GM18858 (cell line): ENCODE results near the gene ELK4.

Experiments
- ATAC-seq: cut with Tn5 transposase; IDR thresholded peaks from one replicate; pipeline ENCODE4 v1.9.1; 2021; ENCODE audit not compliant: unreplicated experiment

The ELK4 gene

DNA sequence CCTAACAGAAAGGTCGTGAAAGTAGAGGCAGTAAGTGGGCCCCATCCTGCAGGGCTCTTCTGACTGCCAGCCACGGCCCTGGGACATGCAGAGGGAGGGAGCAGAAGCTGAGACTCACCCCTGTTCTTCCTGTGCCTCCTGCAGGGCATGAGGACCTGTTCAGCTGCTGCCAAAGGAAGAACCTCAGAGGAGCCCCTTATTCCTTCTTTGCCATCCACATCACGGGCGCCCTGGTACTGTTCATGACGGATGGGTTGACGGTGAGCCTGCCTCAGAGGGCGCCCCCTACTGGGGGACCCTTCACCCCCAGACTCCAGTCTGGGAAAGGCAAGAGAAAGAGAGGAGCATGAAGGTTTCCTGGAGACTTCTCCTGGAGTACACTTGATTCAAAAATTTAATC lies 47.1 kb downstream of the ELK4 start:
- ATAC-seq: no peak

- no peak for ATAC-seq
These were observed 48.2 kb downstream of the ELK4 start for GRCh38 chr1:205583461-205584130.

DNA sequence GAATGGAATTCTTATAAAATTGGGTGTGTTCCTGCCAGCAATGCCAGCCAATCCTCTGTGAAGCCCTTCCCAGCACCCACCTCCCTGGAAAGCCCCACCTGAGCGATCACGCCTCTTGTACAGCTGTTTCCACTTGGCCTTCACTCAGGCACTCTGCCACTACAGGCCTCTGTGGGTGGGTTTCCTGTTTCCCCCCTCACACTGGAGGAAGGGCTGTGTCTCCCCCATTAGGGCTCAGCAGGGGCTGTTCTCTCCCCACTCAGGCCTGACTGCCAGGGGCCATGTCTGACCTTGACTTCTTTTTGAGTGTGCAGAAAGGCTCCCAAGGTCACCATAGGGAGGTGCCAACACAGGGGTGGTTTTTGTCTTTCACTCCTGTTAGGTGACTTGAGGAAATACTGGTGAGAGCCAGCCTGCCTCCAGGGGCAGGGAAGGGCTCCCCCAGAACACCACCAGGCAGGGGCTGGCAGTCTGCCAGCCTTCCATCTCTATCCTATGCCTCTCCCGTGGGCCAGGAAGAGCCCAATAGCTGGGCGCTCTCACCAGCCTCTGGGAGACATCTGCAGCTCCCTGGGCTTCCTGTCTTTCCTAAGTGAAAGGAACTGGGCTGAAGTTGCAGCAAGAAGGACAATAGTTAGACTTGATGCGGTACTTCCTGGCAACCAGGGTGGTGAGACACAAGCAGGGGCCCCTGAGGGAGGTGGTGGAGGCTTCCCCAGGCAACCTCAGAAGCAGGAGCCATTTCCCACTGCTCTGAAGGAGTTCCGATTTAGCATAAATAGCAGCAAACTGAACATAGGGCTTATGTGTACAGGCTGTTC lies 49.1 kb downstream of the ELK4 start:
- no peak for ATAC-seq

DNA sequence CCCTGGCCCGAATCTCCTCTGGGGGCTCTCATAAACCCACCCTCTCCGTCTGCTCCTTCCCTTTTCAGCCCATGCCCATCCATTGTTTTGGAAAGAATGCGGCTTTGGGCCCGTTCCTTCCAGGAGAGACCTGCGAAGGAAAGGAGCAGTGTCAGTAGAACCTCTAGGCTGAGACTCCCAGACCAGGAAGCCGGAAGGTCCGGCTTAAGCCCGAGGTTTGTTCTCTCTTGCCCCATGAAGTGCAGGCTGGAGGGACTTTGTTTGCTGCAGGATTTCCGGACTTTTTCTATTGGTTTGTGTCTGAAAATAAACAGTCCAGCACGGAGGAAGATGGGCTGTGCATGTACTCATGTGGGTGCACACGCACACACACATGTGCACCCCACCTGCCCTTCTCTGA lies 49.8 kb downstream of the ELK4 start:
- ATAC-seq: no peak

GRCh38 chr1:205581321-205581980 lies 50.4 kb downstream of the ELK4 start:
- no peak for ATAC-seq

DNA sequence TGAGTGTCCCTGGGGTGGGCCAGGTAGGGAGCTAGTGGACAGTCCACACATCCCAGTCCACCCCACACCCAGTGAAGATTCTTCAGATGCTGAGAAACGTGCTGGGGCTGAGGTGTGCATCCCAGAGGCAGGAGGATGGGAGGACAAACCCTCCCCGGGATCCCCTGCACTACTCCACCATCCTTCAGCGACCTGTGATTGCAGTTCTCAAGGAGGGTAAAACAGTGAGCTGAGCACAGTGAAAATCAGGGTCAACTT lies 51.0 kb downstream of the ELK4 start:
- no peak for ATAC-seq

GRCh38 chr1:205580140-205580922 lies 51.5 kb downstream of the ELK4 start:
- no peak for ATAC-seq

DNA sequence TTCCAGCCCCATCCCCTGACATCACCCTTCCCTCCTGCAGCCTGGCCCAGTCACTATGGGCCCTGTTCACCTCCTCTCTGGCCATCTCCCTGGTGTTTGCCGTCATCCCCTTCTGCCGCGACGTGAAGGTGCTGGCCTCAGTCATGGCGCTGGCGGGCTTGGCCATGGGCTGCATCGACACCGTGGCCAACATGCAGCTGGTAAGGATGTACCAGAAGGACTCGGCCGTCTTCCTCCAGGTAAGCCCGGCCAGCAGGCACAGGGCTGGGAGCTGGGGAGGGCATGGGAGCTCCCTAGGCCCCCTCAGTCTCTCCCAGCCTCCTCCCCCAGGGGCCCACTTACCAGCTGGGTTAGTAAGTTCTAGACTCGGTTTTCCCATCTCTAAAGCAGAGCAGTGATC lies 52.1 kb downstream of the ELK4 start:
- ATAC-seq: no peak

DNA sequence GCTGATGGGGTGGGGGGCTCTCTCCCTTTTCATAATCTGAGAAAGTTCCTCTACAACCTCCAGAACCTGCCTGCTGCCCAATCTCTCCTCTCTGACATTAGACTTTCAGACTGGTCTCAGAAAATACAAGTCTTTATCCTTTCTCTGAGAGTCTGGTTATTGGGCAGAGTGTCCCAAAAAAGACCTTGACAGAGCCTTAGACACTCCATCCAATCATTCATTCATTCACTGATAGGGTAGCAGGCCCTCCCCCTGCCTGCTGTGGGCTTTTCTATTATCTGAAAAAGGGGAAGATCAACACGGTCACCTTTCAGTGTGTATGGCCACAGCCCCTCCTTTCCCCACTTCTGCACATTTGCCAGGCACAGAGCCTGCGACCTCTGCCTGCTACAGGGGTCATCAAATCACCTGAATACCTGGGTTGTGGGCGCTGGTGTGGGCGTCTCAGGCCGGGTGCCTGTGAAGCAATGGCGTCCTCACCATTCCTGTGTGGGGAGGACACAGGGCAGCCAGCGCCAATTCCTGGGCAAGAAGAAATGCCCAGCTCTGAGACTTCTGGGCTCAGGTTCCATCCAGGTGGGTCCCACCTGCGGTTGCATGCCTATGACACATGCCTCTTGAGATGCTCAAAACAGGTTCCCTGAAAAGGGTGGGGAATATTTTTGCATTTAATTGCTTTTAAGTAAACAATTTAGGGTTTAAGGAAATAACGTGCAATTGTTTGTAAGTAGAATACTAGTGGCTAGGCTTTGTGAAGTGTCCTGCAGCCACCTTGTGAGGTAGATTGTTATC lies 52.8 kb downstream of the ELK4 start:
- no peak for ATAC-seq

DNA sequence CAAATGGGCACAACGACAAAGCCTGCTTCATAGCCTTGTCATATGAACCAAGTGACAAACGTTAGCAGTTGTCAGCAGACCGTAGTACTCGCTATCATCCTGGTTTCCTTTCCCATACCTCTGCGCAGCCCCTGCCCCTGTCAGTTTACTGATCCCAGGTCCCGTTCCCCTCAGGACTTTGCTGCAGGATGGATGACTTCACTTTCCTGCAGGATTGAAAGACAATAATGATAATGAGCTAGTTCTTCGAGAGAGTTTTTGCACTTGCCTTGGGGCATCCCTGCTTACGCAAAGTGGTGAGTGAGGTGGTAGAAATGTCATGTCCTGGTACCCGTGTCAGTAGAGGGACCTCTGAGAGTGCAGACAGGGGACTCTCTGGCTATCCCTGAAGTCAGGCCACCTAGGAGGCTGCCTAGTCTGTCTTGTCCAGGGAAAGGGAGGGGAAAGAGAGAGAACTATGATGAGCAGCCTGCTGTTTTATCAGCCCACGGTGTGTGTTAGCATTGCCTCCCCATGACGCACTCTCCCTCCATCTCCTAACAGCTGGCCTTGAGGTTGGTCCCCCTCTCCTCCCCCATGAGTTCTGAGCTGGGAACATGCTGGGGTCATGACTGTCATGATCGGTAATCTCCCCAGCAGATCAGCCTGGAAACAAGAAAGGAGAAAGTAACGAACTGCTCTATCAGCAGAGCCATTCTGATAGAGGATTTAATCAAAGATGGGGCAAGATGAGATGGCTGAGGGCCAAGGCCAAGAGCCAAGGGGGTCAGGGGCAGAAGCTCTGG lies 53.7 kb downstream of the ELK4 start:
- no peak for ATAC-seq

DNA sequence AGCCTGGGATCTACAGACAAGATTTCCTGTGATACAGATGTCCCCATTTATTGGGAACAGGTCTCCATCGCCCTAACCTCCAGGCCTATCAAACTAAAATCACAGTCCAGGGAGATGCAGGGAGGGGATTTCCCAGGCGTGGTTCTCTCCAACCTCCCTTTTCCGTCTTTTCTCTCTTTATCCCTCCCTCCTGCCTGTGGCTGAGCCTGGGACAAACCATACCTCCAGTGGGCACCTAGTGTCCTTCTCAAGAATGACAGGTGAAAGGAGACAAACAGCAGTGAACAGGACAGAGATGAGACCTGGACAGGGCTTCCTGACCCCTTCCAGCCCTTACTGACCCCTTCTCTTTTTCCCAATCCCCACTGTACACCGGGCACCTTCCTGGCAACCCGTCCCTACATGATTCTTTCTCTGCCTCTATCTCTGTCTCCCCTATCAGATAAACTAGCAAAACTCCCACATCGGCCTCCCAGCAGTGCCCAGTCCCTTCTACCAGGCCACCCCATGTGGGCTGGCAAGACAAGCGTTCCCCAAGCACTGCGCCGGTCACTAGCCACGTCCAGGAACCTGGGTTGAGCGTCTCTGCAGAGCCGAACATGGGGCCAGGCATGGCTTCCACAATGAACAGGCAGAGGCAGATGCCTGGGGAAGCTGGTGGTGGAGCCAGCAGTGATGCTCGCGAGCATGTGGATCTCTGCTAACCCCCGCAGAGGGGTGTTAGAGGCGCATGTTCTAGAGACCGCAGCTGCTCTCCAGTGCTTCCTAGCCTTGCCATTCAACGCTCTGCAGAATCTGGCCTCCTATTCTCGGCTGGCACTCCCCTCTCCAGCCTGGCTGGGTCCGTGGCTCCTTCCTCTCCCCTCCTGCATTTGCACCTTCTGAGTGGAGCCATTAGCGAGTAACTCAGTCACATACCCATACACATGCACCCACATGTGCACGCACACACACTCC lies 54.7 kb downstream of the ELK4 start:
- no peak for ATAC-seq

DNA sequence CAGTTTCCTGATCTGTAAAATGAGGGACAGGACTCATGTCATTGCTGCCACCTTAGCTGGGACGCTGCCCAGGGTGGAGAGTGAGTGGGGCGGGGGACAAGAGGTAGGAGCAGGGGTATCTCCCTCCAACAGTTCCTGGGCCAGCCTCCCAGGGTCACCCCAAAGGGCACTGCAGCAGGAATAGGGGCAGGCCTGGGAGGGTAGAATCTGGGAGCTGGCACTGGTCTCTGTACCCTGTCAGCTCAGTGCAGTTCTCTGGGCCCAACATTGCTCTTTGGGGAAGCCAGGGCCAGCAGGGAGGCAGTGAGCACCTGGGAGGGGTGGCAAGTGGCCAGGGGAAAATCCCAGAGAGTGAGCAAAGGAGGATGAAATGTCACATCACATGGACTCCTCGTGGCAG lies 55.8 kb downstream of the ELK4 start:
- no peak for ATAC-seq

DNA sequence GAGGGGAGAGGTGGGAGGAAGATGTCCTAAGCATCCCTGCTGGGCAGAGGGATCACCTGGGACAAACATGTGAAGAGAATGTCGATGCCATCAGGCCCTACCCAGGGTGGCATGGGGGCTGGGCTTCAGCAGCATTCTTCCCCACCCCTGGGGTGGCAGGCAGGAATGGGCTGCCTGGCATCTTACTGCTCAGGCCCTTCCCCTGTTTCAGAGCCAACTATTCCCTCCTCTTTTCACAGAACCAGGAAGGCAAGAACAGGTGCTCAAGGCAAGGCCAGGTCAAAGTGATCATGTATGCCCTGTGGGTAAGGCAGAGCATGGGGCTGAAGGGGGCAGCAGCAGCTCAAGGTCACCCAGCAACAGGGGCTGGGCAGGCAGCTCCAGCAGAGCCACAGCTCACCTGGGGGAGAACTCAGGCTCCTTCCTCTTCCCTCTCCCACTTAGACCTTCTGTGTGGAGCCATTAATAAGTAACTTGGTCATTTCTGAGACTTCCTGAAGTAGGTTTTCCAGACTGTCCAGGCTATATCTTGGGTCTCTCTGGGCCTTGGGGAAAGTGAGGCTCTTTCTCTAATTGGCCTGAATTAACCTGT lies 56.4 kb downstream of the ELK4 start:
- no peak for ATAC-seq

DNA sequence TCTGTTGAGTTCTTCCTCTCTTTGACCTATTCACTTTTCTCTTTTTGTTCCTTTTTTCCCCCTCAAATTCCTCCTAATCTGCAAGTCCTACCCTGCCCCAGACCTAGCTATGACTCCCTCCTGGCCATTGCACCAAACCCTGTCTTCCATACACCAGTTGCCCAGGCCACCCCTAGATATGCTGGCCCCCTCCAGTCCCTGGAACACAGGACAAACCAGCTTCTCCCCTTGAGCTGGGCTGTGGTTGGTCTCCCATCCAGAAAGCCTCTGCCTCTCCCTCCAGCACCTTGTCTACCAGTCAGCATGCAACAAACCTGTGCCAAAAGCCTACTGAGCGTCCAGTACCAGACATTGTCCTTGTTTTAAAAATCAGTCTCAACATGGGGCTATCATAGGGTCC lies 59.4 kb downstream of the ELK4 start:
- no peak for ATAC-seq

DNA sequence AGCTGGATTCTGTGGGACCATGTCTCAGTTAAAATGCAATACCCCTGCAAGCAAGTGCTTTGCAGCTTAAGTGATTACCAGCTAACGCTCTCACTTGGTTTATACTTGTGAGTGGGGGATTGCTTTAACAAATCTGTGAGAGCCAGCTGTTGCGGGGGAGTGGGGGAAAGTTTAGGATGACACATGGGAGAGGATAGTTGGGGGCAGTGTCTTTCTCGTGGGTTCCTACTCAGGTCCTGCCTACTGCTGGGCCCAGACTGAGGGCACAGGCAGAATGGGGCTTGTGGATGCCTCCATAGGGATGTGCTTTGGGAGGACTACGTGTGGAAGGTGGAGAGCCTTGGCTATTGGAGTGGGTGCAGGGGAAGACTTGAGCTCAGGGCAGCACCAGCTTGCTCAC lies 60.1 kb downstream of the ELK4 start:
- ATAC-seq: no peak

DNA sequence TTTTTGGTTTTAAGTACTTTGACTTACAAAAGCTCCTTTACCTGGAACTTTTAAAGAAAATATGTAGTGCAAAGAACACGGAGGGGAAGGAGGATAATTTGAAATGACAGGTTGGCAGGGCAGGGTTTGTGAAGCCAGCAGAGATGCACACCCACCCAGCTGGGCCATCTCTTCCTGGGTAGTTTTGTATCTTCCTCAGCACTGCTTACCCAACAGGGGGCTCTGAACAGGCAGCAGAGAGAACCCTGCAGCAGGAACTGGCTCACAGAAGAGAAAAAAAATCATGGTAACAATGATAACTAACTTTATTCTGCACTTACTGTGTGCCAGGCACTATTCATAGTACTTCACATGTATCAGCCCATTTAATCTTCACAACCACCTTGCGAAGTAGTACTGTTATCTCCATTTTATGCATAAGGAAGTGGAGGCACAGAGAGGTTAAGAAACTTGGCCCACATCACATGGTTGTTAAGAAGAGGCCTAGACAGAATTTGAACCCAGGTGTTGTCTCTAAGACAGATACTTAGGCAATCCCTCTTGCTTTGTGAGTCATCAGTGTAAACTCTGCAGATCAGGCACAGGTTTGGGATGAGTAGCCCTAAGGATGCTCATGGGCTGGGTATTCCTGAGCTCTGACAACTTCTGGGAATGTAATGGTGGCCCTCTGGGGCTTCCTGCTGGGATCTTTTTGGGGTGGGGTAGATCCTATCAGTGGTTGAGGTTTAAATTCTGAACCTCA lies 60.8 kb downstream of the ELK4 start:
- ATAC-seq: no peak

- ATAC-seq: no peak
These were observed 61.7 kb downstream of the ELK4 start for GRCh38 chr1:205570173-205570501.
